Left cardiac atrium (tissue), 4 donors: ENCODE measurements around the gene RXRA. TPM values are rescaled to one million over a fixed set of nuclear protein-coding genes. Genes with fewer than 3 reads are reported as not detected.
A peak's percentile ranks its signal among the peaks of the same experiment; 100 is the strongest.

Source experiments
- ATAC-seq, 2 donors: fragments of 200-7000 bp; cut with Tn5 transposase; one replicate each; pipeline ENCODE4 v1.9.1; 2020; ENCODE audit warnings: mild to moderate bottlenecking in 2 of 2, moderate library complexity in 2 of 2
- DNase-seq: peaks from one replicate; pipeline ENCODE4 v3.0.0-alpha.2; 2020
- intact Hi-C, 2 donors: fragments of 100-400 bp; cut with DNase I; formaldehyde crosslinking; loops; one replicate each; pipeline versions ENCODE4 v1.14.1 to v1.15.1; 2022 to 2023
- total RNA-seq, 2 donors: library from RNA; stranded (reverse); fragmentation: NEBNext Ultra II Directional; extraction: Animal tissue kit (Norgen Biotek cat#: 25700); gene quantifications; one replicate each; pipeline ENCODE4 v1.2.1, GENCODE V29; 2021
- donor health status: DM: no; HTN: yes; CAD: no.
- donor health status: DM: no; HTN: yes; CAD: no; lungs with severe emphysema.
- donor health status: DM: yes; HTN: yes; CAD: no.
- donor health status: Dilated cardiomyopathy.

Gene RXRA
- total RNA-seq, 2 donors from 2014 or later = 41.6 to 67.7 TPM

DNA sequence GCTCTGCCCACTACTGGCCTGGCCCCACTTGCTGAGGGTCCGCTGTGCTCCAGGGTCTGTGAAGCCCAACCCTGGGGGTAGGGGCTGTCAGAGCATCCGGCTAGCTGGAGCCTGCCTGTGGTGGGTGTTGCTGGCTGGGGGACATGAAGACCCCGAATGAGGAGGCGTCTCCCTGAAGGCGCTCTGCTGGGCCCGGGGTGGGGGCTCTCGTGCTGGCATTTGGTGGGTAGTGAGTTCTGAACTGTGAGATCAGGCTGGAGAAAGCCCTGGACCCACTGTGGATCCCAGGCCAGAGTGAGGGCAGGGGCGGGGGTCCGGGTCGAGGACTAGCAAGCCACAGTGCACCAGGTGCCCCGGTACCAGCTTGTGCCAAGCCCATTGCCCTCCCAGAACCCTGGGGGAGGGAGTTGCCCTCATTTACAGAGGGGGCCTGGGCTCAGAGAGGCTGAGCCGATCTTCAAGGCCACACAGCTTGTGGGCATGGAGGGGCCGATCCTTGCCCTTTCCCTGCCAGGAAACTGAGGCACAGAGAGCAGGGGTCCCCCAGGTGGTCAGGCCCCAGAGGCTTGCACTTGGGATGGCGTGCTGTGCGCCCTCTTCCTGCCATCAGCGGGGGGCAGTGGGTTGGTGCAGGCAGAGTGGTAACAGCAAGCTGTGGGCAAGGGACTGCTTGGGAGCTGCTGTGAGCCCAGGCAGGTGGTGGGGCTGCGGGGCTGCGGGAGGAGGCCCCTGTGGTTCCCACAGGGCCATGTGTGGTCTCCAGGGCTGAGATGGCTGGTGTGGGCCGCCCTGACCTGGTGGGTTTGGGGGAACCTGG lies 15.9 kb downstream of the RXRA start:
- intact Hi-C loops = no loop called here
- ATAC-seq = no peak
- no peak for DNase-seq

DNA sequence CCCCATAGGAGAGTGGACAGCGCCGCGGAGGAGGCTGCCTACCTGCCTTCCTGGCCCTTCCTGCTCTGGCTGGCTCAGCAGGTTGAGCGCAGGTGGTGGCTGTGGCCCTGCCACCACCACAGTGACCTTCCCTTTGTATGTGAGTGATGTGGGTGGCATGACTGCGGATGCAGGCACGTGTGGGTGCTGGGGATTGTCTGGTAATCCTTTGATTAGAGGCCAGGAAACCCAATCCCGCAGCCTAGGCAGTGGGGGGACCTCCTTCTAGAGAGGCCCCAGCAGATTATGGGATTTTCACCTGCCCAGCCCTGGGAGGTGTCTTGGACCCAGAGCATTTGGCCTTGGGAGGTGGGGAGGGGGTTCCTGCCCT lies 16.5 kb downstream of the RXRA start:
- ATAC-seq (no peak), DNase-seq (no peak)
- intact Hi-C loops = no loop called here

DNA sequence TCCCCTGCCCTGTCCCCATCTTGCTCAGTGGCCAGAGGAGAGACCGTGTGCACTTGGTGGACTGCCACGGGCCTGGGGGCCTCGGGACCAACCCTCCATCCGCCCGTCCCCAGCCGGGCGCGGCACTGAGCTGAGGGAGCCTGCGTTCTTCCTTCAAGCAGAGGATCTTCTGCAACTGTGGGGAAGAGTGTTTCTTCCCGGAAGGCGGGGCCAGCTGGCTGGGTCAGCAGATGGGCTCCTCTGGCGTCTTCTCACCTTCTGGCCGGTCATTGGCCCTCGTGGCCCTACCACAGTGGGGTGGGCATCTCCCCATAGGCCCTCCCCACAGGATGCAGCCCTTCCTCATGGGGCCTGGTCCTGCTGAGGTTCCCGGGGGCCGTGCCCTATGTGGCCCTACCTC lies 17.4 kb downstream of the RXRA start:
- ATAC-seq = peak in 1 of 2 donors; percentile 18
- intact Hi-C loops = no loop called here
- peak; percentile 59 for DNase-seq

DNA sequence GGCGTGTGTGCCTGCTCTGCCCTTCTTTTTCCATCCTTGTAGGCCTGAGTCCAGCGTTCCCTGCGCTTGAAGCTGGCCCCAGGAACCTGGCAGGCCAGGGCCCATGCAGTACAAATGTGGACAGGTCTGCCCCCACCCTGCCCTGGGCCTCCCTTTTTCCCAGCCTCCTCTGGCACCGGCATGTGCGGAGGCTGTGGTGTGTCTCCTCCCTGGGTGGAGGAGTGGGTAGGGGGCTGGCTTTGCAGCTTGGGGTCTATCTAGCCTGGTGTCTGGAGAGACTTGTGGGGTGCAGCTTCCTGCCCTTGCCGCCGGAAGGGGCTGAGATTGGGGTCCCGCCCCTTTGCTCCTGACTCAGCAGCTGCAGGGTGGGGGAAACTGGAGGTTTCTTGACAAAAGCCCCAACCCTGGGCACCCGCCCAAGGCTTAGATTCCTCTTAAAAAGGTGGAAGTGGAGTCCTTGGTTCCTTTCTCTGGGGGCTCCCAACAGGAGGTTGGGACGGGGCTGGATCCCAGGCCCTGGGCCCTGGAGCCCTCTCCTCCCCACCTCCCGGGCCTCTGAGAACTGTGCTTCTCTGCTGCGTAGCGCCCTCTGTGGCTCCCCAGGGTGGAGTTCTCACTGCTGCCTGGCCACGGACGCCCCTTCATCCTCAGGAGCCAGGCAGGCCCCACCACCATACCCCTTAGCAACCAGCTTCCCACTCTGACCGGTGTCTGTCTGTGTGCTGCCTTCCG lies 18.0 kb downstream of the RXRA start:
- intact Hi-C loops = no loop called here
- DNase-seq (peak; percentile 81), ATAC-seq (peak in 1 of 2 donors; percentile 10)

DNA sequence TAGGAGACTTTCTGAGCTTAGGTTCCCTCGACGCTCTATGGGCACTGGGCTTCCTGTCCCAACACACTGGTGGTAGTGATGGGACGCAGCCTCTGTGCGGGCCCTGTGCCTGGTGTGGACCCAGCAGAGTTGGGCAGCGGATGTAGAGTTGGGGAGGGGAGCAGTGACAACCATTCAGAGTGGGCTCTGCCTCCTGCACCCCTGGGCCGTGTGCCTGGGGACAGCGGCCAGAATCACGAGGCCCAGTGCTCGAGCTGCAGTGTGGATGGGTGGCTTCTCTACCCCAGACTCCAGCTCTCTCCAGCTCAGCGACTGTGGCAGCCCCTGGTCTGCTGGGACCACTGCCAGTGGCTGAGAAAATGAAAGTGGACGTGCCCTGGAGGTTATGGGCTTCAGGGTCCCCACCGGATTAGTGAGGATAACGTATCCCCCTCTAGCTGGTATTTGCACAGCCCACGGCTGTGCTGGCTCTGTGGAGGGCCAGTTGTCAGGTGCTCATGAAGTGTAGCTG lies 18.6 kb downstream of the RXRA start:
- DNase-seq = no peak
- ATAC-seq = peak in 1 of 2 donors; percentile 4
- intact Hi-C loops = no loop called here

DNA sequence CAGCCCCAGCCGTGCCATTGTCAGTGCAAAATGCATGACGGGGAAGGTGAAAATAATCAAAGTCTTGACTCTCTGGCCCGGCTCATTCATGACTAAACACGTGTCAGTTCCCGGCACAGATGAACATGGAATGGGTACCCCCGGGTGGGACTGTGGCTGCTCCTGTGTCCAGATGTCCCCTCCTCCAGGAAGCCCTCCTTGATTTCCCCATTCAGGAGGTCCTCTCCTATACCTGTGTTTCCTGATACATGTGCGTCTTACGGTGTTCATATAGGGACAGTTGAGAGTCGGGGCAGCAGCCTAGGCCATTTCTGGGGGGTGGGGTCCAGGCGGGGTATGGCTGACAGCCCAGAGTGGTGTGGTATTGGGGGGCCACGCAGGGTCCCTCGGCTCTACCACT lies 19.5 kb downstream of the RXRA start:
- intact Hi-C loops = no loop called here
- ATAC-seq (no peak), DNase-seq (no peak)

DNA sequence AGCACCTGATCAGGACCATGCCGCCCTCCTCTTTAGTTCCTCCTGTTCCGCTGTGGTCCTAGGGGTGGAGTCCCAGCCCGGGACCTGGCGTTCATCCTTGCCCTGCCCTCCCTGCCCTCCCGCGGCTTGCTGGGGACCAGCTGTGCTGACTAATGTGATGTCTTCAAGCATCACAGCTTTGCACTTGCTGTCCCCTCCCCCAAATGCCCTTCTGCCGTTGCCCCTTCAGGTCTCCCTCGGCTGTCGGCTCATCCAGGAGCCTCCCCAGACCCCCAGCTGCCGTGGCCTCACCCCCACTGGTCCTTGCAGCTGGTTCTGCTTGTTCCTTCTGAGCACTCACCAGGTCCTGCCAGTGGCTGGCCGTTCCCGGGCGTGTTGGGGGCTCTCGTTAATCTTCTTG lies 19.9 kb downstream of the RXRA start:
- DNase-seq (no peak), ATAC-seq (no peak)
- intact Hi-C loops = no loop called here

DNA sequence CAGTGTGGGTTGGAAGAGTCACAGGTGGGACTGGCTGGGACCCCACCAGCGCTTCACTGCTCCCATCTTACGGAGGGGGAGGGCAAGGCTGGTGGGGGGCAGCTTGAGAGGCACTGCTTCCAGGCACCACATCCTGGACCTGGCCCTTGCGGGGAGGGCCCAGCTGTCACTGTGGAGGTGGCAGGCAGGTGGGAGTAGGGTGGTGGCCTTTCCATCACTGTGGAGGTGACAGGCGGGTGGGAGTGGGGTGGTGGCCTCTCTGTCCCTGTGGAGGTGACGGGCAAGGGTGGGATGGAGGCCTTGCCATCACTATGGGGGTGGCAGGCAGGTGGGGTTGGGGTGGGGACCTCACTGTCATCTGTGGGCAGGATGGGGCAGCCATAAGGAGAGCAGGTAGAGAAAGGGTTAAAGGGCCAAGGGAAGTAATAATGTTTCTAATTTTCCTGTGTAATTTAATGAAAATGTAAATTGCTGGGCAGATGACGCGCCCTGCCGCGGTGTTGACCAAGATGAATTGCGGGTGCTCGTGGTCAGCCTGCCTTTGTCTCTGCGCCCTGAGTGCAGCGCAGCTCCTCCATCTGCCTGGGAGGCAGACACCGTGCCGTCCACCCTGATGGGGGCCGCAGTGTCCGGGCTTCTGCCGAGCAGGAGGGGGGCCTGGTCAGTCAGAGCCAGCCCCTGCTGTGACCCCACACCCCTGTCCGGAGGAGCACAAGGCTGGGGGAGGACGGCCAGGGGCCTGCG lies 20.8 kb downstream of the RXRA start:
- ATAC-seq (no peak), DNase-seq (no peak)
- intact Hi-C loops = no loop called here

DNA sequence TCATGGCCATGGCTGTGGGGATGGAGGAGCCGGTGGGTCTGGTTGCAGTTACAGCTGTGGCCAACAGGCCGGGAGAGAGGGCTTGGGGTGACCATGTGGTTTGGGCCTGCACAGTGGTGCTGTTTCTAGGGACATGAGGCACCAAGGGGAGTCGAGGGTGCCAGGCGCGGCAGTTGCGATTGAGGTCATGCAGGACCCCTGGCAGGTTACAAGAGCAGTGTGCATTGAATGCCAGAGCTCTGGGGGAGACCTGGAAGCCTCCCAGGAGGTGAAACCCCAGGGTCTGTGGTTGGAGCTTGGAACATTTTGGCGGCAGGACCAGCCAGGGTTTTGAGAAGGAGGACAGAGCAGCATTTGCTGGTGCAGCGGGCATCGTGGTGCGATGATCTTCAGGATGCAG lies 21.7 kb downstream of the RXRA start:
- no peak for DNase-seq
- ATAC-seq = no peak
- intact Hi-C loops = no loop called here

DNA sequence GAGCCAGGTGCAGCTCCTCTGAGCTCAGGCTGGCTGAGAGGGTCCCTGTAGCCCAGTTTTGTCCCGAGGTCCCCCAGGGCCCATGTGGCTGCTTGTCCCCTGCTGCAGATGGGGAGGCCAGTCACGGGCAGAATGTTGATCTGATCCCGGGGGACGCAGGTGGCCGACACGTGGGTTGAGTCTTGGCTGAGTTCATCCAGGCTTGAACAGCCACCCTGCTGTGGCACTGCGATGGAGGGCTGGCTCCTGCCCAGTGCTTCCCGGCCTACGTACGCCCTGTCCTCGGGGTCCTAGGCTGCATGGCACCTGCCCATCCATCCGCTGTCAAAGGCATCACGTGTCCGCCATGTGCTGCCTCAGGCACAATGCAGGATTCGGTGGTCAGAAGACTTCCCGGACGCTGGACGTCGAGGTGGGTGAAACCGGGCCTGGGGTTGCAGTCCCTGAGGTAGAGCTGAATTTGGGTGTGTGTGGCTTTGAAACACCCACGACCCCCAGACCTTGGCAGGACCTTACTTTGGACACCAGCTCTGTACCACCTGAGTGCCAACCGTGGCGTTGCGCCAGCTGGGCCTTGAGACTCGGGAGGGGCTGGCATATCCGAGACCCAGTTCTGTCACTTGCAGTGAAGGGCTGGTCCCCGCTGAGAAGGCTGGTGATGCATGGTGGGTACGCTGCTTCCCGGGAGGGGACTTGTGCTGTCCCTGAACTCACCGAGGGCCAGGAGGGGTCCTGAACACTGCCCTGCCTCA lies 22.3 kb downstream of the RXRA start:
- DNase-seq (no peak), ATAC-seq (no peak)
- intact Hi-C loops = no loop called here

DNA sequence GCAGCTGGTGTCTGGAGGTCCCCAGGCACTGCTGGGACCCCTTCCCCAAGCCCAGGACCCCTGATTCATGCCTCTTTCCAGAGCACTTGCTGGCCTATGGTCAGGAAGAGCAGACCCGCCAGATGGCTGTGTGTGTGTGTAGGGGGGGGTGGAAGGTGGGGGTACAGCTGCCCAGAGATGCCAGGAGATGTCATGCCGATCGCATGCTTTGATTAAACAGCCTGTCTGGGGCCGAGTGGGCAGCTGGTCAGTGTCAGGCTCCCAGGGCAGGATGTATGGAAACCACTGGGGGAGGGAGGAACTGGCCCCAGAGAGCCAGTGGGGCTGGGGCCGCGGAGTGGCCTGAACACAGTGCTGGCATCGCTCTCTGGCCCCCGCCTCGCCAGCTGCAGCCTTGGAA lies 23.7 kb downstream of the RXRA start:
- no peak for ATAC-seq
- no peak for DNase-seq
- intact Hi-C loops = no loop called here

DNA sequence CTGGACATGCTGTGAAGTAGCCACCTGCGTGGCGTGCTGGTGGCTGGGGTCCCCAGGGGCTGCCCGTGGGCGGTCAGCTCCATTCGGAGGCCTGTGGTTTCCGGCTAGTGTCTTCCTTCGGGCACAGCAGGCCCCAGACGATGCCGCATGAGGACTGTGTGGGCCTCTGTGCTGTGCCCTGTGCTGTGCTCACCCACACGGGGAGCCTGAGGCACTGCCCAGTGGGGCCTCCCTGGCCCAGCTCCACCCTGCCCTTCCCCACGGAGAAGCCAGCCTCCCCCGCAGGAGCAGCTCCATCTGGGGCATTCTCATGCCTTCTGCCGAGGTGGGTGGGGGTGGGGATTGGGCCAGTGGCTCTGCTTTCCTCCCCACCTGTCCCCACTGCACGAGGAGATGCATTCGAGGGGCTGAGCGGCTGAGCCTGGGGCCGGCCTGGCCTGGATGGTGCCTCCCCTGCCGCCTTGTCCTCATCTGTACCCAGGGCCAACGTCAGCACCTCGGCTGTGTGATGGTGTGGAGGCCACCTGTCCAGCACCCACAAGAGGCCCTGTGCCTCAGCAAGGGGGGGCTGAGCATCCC lies 24.2 kb downstream of the RXRA start:
- DNase-seq = no peak
- ATAC-seq = peak in 1 of 2 donors; percentile 10
- intact Hi-C loops = no loop called here

DNA sequence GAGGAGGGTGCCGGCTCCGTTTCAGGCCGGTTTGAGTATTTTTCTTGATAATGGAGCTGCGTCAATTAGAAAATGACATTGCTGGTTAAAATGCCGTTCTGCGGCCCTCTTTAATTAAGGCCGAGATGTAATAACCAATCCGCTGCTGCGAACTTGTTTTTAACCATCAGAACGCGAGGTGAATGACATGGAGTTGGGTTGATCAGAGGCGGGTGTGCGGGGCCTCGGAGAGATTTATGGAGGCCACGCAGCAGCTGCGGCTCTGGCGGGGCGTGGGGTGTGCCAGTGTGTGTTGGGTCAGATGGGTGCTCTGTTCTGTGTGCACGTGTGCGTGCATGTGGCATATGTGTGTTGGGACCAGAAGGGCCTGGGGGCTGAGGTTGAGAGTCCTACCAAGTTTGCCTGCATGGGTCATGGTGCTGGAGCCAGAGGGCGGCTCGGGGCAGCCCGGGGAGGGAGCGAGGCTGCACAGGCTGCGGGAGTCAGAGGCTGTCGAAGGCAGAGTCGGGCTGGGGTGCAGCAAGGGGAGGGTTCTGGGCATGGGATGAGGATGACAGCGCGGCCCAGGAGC lies 25.4 kb downstream of the RXRA start:
- intact Hi-C loops = no loop called here
- ATAC-seq (peak in 1 of 2 donors; percentile 8), DNase-seq (no peak)

DNA sequence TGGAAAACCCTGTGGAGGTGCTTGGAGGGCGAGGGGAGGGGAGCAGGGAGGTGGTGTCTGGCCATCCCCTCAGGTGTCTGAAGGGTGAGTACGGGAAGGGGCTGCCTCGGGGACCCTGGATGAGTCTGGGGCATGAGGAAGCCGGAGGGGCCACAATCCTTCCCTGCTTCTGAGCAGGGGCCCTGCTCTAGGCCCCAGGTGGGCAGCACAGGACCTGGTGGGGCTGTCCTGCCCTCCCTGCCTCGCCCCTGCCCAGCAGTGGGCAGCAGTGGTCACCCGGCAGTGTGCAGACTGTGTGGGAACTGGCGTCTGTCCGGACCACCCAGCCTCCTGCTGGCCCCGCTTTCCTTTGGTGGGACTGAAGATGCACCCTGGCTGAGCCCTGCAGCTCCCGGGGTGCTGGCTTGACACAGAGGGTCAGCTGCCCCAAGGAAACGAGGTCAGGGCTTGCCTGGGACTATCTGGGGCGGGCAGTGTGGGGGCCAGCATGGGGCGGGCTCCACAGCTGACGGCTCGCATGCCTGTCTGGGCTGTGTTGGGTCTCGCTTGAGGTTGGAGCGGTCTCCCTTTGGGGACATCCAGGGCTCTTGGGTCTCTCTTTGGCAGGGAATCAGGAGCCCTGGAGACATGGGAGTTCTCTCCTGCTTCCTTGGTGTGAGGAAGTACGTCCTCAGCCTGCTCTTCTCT lies 26.1 kb downstream of the RXRA start:
- intact Hi-C loops = no loop called here
- ATAC-seq = no peak
- no peak for DNase-seq

DNA sequence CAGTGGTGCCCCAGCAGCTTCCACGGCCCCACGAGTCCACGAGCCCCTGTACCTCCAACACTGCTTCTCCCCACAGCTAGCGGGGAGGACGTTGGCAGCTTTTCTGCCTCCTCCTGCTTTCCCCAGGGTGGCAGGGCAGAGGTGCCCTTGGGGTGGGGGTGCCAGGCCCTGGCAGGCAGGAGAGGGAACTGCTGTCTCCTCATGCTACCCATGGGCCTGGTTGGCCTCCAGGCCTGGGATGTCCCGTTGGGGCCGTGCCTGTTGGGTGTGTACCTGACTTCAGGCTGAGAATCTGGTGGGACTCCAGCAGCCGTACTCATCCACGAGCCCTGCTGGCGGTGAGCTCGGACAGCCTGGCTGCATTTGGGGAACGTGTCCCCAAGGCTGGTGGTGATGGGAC lies 27.3 kb downstream of the RXRA start:
- intact Hi-C loops = no loop called here
- DNase-seq (no peak), ATAC-seq (peak in 1 of 2 donors; percentile 20)

DNA sequence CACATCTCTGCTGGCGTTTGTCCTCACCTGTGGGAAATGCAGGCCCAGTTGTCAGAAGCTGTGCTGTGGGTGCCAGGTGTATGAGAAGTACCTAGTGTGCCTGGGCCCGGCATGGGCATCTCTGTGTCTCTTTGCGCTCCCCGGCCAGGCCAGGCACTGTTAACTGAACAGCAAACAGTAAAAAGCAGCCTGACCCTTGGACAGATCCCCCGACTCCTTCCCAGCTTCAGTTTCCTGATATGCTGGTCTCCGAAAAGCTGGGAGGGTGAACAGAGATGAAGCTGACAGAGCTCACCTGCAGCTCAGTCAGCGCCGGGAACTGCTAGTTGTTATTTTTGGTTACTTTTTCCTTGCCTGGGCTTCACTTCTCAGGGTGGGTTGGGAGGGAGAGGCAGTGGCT lies 28.9 kb downstream of the RXRA start:
- intact Hi-C loops = no loop called here
- DNase-seq = no peak

DNA sequence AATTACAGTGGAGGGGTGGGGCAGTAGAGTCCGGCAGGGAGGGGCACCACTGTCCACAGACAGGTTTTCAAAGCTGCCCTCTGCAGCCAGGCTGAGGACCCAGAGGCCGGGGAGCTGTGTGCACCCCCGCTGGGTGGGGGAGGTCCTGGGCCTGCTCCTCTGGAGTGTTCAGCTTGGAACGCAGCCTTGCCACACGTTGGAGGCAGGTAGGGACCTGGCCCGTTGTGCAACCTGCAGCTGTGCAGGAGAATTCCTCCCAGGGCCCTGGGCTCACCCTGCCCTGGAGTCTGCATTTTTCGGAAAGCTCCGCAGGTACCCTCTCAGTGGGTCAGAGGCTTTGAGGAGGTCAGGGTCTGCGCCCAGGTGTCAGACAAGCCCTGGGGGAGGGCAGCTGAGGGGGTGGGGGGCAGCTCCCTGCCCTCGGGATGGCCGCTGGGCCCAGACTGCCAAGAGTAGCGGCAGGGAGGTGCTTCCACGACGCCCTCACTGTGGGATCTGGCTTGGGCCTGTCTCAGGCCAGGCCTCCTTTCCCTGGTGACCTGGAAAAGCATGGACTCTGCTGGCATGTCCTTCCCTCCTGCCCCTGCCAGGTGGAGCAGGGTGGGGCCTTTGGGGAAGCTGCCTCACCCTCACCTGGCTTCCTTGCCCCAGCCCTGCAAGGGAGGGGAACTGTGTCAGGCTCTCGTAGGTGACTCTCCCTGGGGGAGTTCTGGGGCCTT lies 29.5 kb downstream of the RXRA start:
- no peak for ATAC-seq

More for the DNA sequence above, 28.9 kb downstream of the RXRA start:
- ATAC-seq = no peak

More for the DNA sequence above, 29.5 kb downstream of the RXRA start:
- DNase-seq = no peak
- intact Hi-C loops = no loop called here
